GM18861 (cell line): ENCODE results near the gene EFCAB10.
A peak's percentile ranks its signal among the peaks of the same experiment; 100 is the strongest.
"Not testable (repeated sequence)": the region's sequence is repeated elsewhere in the genome, so short reads cannot be mapped to it uniquely, and the experiment has no call there.

Experiments used
- ATAC-seq: cut with Tn5 transposase; IDR thresholded peaks from one replicate; pipeline ENCODE4 v1.9.1; 2021; ENCODE audit not compliant: unreplicated experiment

The EFCAB10 gene

GRCh38 chr7:105531792-105532671 is 49.3 kb downstream of the EFCAB10 start, which contains the start of gene RINT1:
TSS of gene RINT1 (plus strand) at chr7:105532201. CDS start at chr7:105532316, 115 bp downstream.
- ATAC-seq: peak; percentile 94

- ATAC-seq: no peak
Observed at GRCh38 chr7:105530546-105530945, 50.7 kb downstream of the EFCAB10 start.

- no peak for ATAC-seq
Observed at GRCh38 chr7:105530126-105530525, 51.2 kb downstream of the EFCAB10 start.

- ATAC-seq: not testable (repeated sequence)
Observed at GRCh38 chr7:105527737-105528136, 53.6 kb downstream of the EFCAB10 start.

GRCh38 chr7:105524840-105525239 is 56.5 kb downstream of the EFCAB10 start:
- ATAC-seq: no peak

- not testable (repeated sequence) for ATAC-seq
Observed at GRCh38 chr7:105524423-105524822, 56.9 kb downstream of the EFCAB10 start.

GRCh38 chr7:105521717-105522463 is 59.4 kb downstream of the EFCAB10 start, which contains the start of gene PUS7:
TSS of gene PUS7 (minus strand) at chr7:105522271. CDS start at chr7:105508512, 13,759 bp downstream.
- peak; percentile 74 for ATAC-seq

GRCh38 chr7:105521027-105521716 is 60.1 kb downstream of the EFCAB10 start:
- peak; percentile 26 for ATAC-seq

GRCh38 chr7:105520620-105521019 is 60.7 kb downstream of the EFCAB10 start:
- ATAC-seq: not testable (repeated sequence)

- ATAC-seq: no peak
Observed at GRCh38 chr7:105519353-105519752, 61.9 kb downstream of the EFCAB10 start.

GRCh38 chr7:105515610-105516009 is 65.7 kb downstream of the EFCAB10 start:
- not testable (repeated sequence) for ATAC-seq
